GM19455 (cell line): ENCODE results near the gene ZNG1A.
"Not testable (repeated sequence)": the region's sequence is repeated elsewhere in the genome, so short reads cannot be mapped to it uniquely, and the experiment has no call there.

Source experiments
- ATAC-seq: cut with Tn5 transposase; IDR thresholded peaks from one replicate; pipeline ENCODE4 v1.9.1; 2021; ENCODE audit not compliant: unreplicated experiment

The ZNG1A gene

GRCh38 chr9:178140-178825 is 573 bp downstream of the ZNG1A start:
- not testable (repeated sequence) for ATAC-seq

GRCh38 chr9:169757-170156 is 9.1 kb downstream of the ZNG1A start:
- ATAC-seq, result not testable (repeated sequence)

GRCh38 chr9:159871-160270 is 19.0 kb downstream of the ZNG1A start:
- not testable (repeated sequence) for ATAC-seq

- not testable (repeated sequence) for ATAC-seq
Measured at GRCh38 chr9:151173-151572, 27.7 kb downstream of the ZNG1A start.

GRCh38 chr9:139880-140279 is 39.0 kb downstream of the ZNG1A start:
- not testable (repeated sequence) for ATAC-seq

GRCh38 chr9:117995-118467 is 60.8 kb downstream of the ZNG1A start, which contains the start of gene FOXD4:
TSS of gene FOXD4 (minus strand) at chr9:118417. CDS start at chr9:118119, 298 bp downstream.
- ATAC-seq, result not testable (repeated sequence)

- not testable (repeated sequence) for ATAC-seq
Measured at GRCh38 chr9:117144-117994, 61.5 kb downstream of the ZNG1A start.

GRCh38 chr9:116239-117077 is 62.4 kb downstream of the ZNG1A start:
- not testable (repeated sequence) for ATAC-seq

GRCh38 chr9:115118-115451 is 63.8 kb downstream of the ZNG1A start:
- not testable (repeated sequence) for ATAC-seq

GRCh38 chr9:114267-115117 is 64.4 kb downstream of the ZNG1A start:
- ATAC-seq, result not testable (repeated sequence)

- ATAC-seq, result not testable (repeated sequence)
Measured at GRCh38 chr9:113468-114266, 65.2 kb downstream of the ZNG1A start.

GRCh38 chr9:112589-113467 is 66.0 kb downstream of the ZNG1A start:
- ATAC-seq, result not testable (repeated sequence)

GRCh38 chr9:110672-111071 is 68.2 kb downstream of the ZNG1A start:
- ATAC-seq, result not testable (repeated sequence)

GRCh38 chr9:109540-109939 is 69.3 kb downstream of the ZNG1A start:
- not testable (repeated sequence) for ATAC-seq

GRCh38 chr9:108742-109495 is 69.9 kb downstream of the ZNG1A start:
- ATAC-seq, result not testable (repeated sequence)

GRCh38 chr9:105991-106390 is 72.9 kb downstream of the ZNG1A start:
- not testable (repeated sequence) for ATAC-seq

GRCh38 chr9:100430-100829 is 78.4 kb downstream of the ZNG1A start:
- not testable (repeated sequence) for ATAC-seq

GRCh38 chr9:99867-100266 is 79.0 kb downstream of the ZNG1A start:
- ATAC-seq, result not testable (repeated sequence)
